ENCODE measurements around the gene KPTN. TPM values are rescaled to one million over a fixed set of nuclear protein-coding genes. Genes with fewer than 3 reads are reported as not detected.

The KPTN gene
- total RNA-seq: 3.3 and 3.7 TPM in 2 replicates

GRCh38 chr19:47483800-47484690, at the start of gene KPTN:
KPTN (minus strand) TSS chr19:47484219; CDS start chr19:47484160, 59 bp downstream.

GRCh38 chr19:47514869-47515588, 31.0 kb upstream of the KPTN start, which contains the start of gene NAPA:
NAPA (minus strand) TSS chr19:47515063; CDS start chr19:47514940, 123 bp downstream.

GRCh38 chr19:47471733-47472457, 12.1 kb downstream of the KPTN start, which contains the start of gene SLC8A2:
SLC8A2 (minus strand) TSS chr19:47471893; CDS start chr19:47466403, 5,490 bp downstream.

Other genes with a start within 250 kb of the KPTN start
- gene CCDC9, start 227.7 kb downstream of the KPTN start, total RNA-seq: 8.8 and 9.3 TPM in 2 replicates
- gene INAFM1, start 209.3 kb downstream of the KPTN start, total RNA-seq: 1.4 and 2.4 TPM in 2 replicates
- under 0.01 and 0.43 TPM in 2 replicates for gene C5AR1, start 174.4 kb downstream of the KPTN start, total RNA-seq
- gene C5AR2, start 152.0 kb downstream of the KPTN start, total RNA-seq: 15.4 and 22.3 TPM in 2 replicates
- gene DHX34, start 134.9 kb downstream of the KPTN start, total RNA-seq: 9.4 and 10.2 TPM in 2 replicates
- 18.2 and 19.2 TPM in 2 replicates for gene MEIS3, start 64.7 kb downstream of the KPTN start, total RNA-seq
- gene SLC8A2, start 12.3 kb downstream of the KPTN start, total RNA-seq: not detected in 2 replicates
- 70.5 and 81.1 TPM in 2 replicates for gene NAPA, start 30.8 kb upstream of the KPTN start, total RNA-seq
- 0.11 and 0.13 TPM in 2 replicates for gene ZNF541, start 88.9 kb upstream of the KPTN start, total RNA-seq
- gene BICRA, start 124.9 kb upstream of the KPTN start, total RNA-seq: 4.4 and 4.8 TPM in 2 replicates
- 124 and 147 TPM in 2 replicates for gene EHD2, start 229.2 kb upstream of the KPTN start, total RNA-seq